Keratinocyte (primary cell): Measurements from ENCODE around the gene NR2C1.

Experiments
- EZH2 ChIP-seq: IDR thresholded peaks from one replicate; pipeline ENCODE4 v1.6.1; 2012; ENCODE audit warnings: inconsistent platforms, mild to moderate bottlenecking, low read length, moderate library complexity
- TF ChIP-seq, protein P1 (sequence below), 3 experiments: IDR thresholded peaks in 1 of 3; conservative IDR thresholded peaks in 1 of 3; optimal IDR thresholded peaks in 1 of 3; 2 replicates in 2 of 3; 3 replicates in 1 of 3; pipeline versions ENCODE3 to v1.5.1; 2011; ENCODE audit warnings: low read length in 3 of 3, mild to moderate bottlenecking in 3 of 3, moderate library complexity in 2 of 3, control low read depth in 1 of 3, inconsistent platforms in 1 of 3; ENCODE audit not compliant: insufficient read depth in 2 of 3; ENCODE audit errors: extremely low read depth in 1 of 3

DNA sequence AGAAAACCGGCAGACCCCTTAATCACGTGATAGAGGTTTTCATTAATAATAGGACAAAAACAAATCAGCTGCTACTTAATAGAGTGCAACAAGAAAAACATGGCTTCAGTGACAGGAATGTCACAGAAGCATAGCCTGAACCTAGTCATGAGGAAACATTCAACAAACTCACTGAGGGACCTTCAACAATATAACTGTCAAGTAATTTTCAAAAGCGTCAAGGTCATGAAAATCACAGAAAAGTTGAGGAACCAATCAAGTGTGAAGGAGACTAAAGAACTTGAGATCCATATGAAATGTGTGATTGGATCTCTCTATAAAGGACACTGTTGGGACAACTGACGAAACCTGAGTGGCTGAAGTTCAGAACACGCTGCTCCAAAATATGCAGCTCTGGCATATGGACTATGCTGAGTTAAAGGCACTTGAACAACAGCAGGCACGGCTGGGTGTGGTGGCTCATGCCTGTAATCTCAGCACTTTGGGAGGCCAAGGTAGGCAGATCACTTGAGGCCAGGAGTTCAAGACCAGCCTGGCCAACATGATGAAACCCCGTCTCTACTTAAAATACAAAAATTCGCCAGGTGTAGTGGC lies 86.2 kb downstream of the NR2C1 start:
- TF ChIP-seq, protein P1, sequence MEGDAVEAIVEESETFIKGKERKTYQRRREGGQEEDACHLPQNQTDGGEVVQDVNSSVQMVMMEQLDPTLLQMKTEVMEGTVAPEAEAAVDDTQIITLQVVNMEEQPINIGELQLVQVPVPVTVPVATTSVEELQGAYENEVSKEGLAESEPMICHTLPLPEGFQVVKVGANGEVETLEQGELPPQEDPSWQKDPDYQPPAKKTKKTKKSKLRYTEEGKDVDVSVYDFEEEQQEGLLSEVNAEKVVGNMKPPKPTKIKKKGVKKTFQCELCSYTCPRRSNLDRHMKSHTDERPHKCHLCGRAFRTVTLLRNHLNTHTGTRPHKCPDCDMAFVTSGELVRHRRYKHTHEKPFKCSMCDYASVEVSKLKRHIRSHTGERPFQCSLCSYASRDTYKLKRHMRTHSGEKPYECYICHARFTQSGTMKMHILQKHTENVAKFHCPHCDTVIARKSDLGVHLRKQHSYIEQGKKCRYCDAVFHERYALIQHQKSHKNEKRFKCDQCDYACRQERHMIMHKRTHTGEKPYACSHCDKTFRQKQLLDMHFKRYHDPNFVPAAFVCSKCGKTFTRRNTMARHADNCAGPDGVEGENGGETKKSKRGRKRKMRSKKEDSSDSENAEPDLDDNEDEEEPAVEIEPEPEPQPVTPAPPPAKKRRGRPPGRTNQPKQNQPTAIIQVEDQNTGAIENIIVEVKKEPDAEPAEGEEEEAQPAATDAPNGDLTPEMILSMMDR (optimal IDR thresholded peaks at IDR 0.05 in 1 of 3, IDR thresholded peaks at IDR 0.05 in 1 of 3, conservative IDR thresholded peaks at IDR 0.05 in 1 of 3; ENCODE audit: extremely low read depth in 1 of 3, insufficient read depth in 2 of 3, low read length in 3 of 3): no peak
- TF ChIP-seq EZH2: no peak
